MG63 (cell line): ENCODE results near the gene U2AF1L4. TPM values are rescaled to one million over a fixed set of nuclear protein-coding genes. Genes with fewer than 3 reads are reported as not detected.

Experiments used
- DNase-seq: peaks from one replicate; pipeline ENCODE4 v3.0.0-alpha.2; 2020
- H3K27me3 ChIP-seq: fragments of 250-450 bp; sonication (Bioruptor Pico); 2 replicates; pipeline ENCODE4 v1.5.1; 2020; ENCODE audit warnings: mild to moderate bottlenecking, moderate library complexity
- H3K36me3 ChIP-seq: fragments of 250-450 bp; sonication (Bioruptor Pico); 2 replicates; pipeline ENCODE4 v1.5.1; 2020; ENCODE audit warnings: mild to moderate bottlenecking, moderate library complexity
- H3K4me3 ChIP-seq: fragments of 250-450 bp; sonication (Bioruptor Pico); 2 replicates; pipeline ENCODE4 v1.5.1; 2020; ENCODE audit warnings: mild to moderate bottlenecking, moderate library complexity
- H3K9me3 ChIP-seq: fragments of 250-450 bp; sonication (Bioruptor Pico); 2 replicates; pipeline ENCODE4 v1.5.1; 2020; ENCODE audit warnings: mild to moderate bottlenecking, moderate library complexity
- total RNA-seq: library from RNA; depleted of rRNA; stranded (reverse); fragments of >200 nt; shearing (Covaris generic); gene quantifications from 2 replicates; pipeline ENCODE4 v1.2.3, GENCODE V29; 2014; ENCODE audit warnings: low replicate concordance

U2AF1L4 gene
- total RNA-seq, 1 experiment from 2014 or later: 19.8 TPM

GRCh38 chr19:35739275-35740107 lies 5.7 kb downstream of the U2AF1L4 start:
- DNase-seq: no peak
- H3K9me3 ChIP-seq: no peaks in the 10 kb centered on the region
- H3K27me3 ChIP-seq: no peaks in the 10 kb centered on the region
- H3K36me3 ChIP-seq: peaks cover 45% of the 10 kb centered on the region
- peak overlapping the region; percentile 62 for H3K4me3 ChIP-seq

- DNase-seq: no peak
- H3K9me3 ChIP-seq: no peaks in the 10 kb centered on the region
- H3K36me3 ChIP-seq: peaks cover 49% of the 10 kb centered on the region
- no peaks in the 10 kb centered on the region for H3K27me3 ChIP-seq
- H3K4me3 ChIP-seq: no peak overlapping the region
Measured at GRCh38 chr19:35738887-35739229, 6.4 kb downstream of the U2AF1L4 start.

GRCh38 chr19:35738021-35738886 lies 7.0 kb downstream of the U2AF1L4 start:
- no peaks in the 10 kb centered on the region for H3K27me3 ChIP-seq
- H3K4me3 ChIP-seq: no peak overlapping the region
- H3K36me3 ChIP-seq: peaks cover 53% of the 10 kb centered on the region
- no peak for DNase-seq
- no peaks in the 10 kb centered on the region for H3K9me3 ChIP-seq

GRCh38 chr19:35736913-35737886 lies 8.0 kb downstream of the U2AF1L4 start:
- no peak for DNase-seq
- Histone ChIP-seq H3K4me3 (no peak overlapping the region), H3K27me3 (no peaks in the 10 kb centered on the region), H3K36me3 (peaks cover 61% of the 10 kb centered on the region), H3K9me3 (no peaks in the 10 kb centered on the region)

- H3K27me3 ChIP-seq: no peaks in the 10 kb centered on the region
- H3K4me3 ChIP-seq: no peak overlapping the region
- peaks cover 84% of the 10 kb centered on the region for H3K36me3 ChIP-seq
- DNase-seq: no peak
- H3K9me3 ChIP-seq: no peaks in the 10 kb centered on the region
Measured at GRCh38 chr19:35734889-35735288, 10.3 kb downstream of the U2AF1L4 start.

GRCh38 chr19:35734273-35734672 lies 10.9 kb downstream of the U2AF1L4 start:
- H3K36me3 ChIP-seq: peaks cover 90% of the 10 kb centered on the region
- DNase-seq: no peak
- H3K9me3 ChIP-seq: no peaks in the 10 kb centered on the region
- no peak overlapping the region for H3K4me3 ChIP-seq
- no peaks in the 10 kb centered on the region for H3K27me3 ChIP-seq

GRCh38 chr19:35733180-35734125 lies 11.8 kb downstream of the U2AF1L4 start:
- Histone ChIP-seq H3K27me3 (no peaks in the 10 kb centered on the region), H3K36me3 (peaks cover 91% of the 10 kb centered on the region), H3K4me3 (no peak overlapping the region), H3K9me3 (no peaks in the 10 kb centered on the region)
- DNase-seq: no peak

GRCh38 chr19:35732540-35733179 lies 12.6 kb downstream of the U2AF1L4 start:
- Histone ChIP-seq H3K27me3 (no peaks in the 10 kb centered on the region), H3K9me3 (no peaks in the 10 kb centered on the region), H3K36me3 (peaks cover 91% of the 10 kb centered on the region), H3K4me3 (no peak overlapping the region)
- DNase-seq: no peak

- Histone ChIP-seq H3K9me3 (no peaks in the 10 kb centered on the region), H3K4me3 (no peak overlapping the region), H3K36me3 (peaks cover 91% of the 10 kb centered on the region), H3K27me3 (no peaks in the 10 kb centered on the region)
- DNase-seq: no peak
Measured at GRCh38 chr19:35731779-35732405, 13.3 kb downstream of the U2AF1L4 start.

GRCh38 chr19:35731353-35731752 lies 13.9 kb downstream of the U2AF1L4 start:
- H3K4me3 ChIP-seq: no peak overlapping the region
- peaks cover 89% of the 10 kb centered on the region for H3K36me3 ChIP-seq
- no peak for DNase-seq
- no peaks in the 10 kb centered on the region for H3K27me3 ChIP-seq
- no peaks in the 10 kb centered on the region for H3K9me3 ChIP-seq

- Histone ChIP-seq H3K4me3 (no peak overlapping the region), H3K27me3 (no peaks in the 10 kb centered on the region), H3K9me3 (no peaks in the 10 kb centered on the region), H3K36me3 (peaks cover 91% of the 10 kb centered on the region)
- DNase-seq: no peak
Measured at GRCh38 chr19:35730326-35730725, 14.9 kb downstream of the U2AF1L4 start.

GRCh38 chr19:35729763-35730162 lies 15.5 kb downstream of the U2AF1L4 start:
- peaks cover 95% of the 10 kb centered on the region for H3K36me3 ChIP-seq
- no peaks in the 10 kb centered on the region for H3K27me3 ChIP-seq
- no peak overlapping the region for H3K4me3 ChIP-seq
- no peak for DNase-seq
- no peaks in the 10 kb centered on the region for H3K9me3 ChIP-seq

GRCh38 chr19:35729021-35729420 lies 16.2 kb downstream of the U2AF1L4 start:
- Histone ChIP-seq H3K36me3 (peaks cover 95% of the 10 kb centered on the region), H3K9me3 (no peaks in the 10 kb centered on the region), H3K27me3 (no peaks in the 10 kb centered on the region), H3K4me3 (no peak overlapping the region)
- no peak for DNase-seq

GRCh38 chr19:35727956-35728706 lies 17.1 kb downstream of the U2AF1L4 start:
- Histone ChIP-seq H3K4me3 (no peak overlapping the region), H3K27me3 (no peaks in the 10 kb centered on the region), H3K9me3 (no peaks in the 10 kb centered on the region), H3K36me3 (peaks cover 97% of the 10 kb centered on the region)
- no peak for DNase-seq
